ENCODE measurements around the gene RNF121. TPM values are rescaled to one million over a fixed set of nuclear protein-coding genes. Genes with fewer than 3 reads are reported as not detected.

RNF121 gene
- total RNA-seq, 2 donors from 2014 or later: 32.2 to 44.6 TPM

DNA sequence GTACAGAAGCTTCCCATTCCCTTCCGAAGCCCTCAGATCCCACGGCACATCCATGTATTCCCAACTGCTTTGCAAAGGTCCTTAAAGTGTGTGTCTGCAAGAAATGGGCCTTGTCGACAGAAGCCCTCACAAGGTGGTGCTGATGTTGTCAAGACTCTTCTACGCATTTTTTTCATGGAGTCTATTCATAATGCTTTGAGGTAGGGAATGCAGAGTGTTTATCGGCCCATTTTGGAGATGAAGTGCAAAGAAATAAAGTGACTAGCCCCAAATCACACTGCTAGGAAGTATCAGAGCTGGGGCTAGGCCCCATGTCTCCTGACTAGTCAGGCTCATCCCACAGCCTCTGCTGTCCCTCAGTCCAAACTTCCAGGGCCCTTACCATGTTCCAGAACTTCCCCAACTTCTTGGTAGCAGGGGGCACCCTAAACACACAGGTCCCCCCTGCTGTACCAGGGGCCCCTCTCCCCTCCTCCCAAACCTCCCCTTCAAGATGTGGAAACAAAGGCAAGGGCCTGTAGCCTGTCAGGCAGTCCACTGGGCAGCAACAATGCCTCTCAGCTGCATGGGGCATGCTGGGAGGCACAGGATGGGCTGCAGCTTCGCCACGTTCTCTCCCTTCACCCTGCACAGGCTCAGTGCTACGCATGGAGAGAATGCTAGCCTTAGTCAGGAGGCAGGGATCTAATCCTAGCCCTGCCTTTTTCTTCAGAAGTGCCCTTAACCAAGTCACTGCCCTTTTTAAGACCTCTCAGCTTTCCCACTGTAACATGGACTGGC lies 77.7 kb downstream of the RNF121 start:
- no peak for ATAC-seq
- DNase-seq (ENCODE audit: low spot score in 2 of 2): no peak
- Mint-ChIP-seq H3K27ac (peak overlapping the region; percentile 78 to 92), H3K9me3 (no peaks in the 10 kb centered on the region), H3K36me3 (peaks cover 0 to 21% of the 10 kb centered on the region in 2 donors)

- ATAC-seq (no peak), DNase-seq (ENCODE audit: low spot score in 2 of 2) (no peak)
- peak overlapping the region; percentile 78 to 92 for H3K27ac Mint-ChIP-seq
- H3K36me3 Mint-ChIP-seq: peaks cover 0 to 21% of the 10 kb centered on the region in 2 donors
- no peaks in the 10 kb centered on the region for H3K9me3 Mint-ChIP-seq
These were observed 78.2 kb downstream of the RNF121 start for GRCh38 chr11:72007089-72007476.

GRCh38 chr11:72007587-72007986 lies 78.7 kb downstream of the RNF121 start:
- ATAC-seq: no peak
- Mint-ChIP-seq H3K27ac (peak overlapping the region; percentile 85 to 92), H3K36me3 (peaks cover 0 to 21% of the 10 kb centered on the region in 2 donors), H3K9me3 (no peaks in the 10 kb centered on the region)
- DNase-seq (ENCODE audit: low spot score in 2 of 2): no peak

GRCh38 chr11:72008728-72009127 lies 79.9 kb downstream of the RNF121 start:
- H3K9me3 Mint-ChIP-seq: no peaks in the 10 kb centered on the region
- peaks cover 4 to 25% of the 10 kb centered on the region in 2 donors for H3K36me3 Mint-ChIP-seq
- H3K27ac Mint-ChIP-seq: peak overlapping the region; percentile 85 to 88
- DNase-seq (ENCODE audit: low spot score in 2 of 2): peak in 1 of 2 donors; percentile 44
- ATAC-seq: no peak

DNA sequence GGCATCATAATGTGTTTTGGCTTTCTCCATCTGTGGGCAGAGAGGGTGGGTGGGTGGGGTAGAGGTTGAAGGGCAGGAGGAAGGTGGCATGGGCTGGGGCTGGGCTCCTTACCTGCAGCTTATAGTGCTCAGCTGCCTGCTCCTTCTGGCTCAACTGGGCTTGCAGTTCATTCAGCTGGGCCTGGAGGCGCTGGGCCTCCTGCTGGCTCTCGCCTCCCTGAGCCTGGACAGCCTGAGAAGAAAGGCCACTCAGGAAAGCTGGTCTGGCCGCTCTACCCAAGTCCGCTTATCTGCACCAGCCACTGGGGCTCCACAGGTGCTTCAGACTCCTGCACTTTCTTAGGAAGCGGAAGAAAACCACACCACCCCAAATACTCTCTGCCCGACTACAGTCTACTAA lies 80.3 kb downstream of the RNF121 start:
- H3K27ac Mint-ChIP-seq: peak overlapping the region; percentile 57 to 85
- DNase-seq (ENCODE audit: low spot score in 2 of 2) (no peak), ATAC-seq (no peak)
- H3K9me3 Mint-ChIP-seq: no peaks in the 10 kb centered on the region
- H3K36me3 Mint-ChIP-seq: peaks cover 4 to 30% of the 10 kb centered on the region in 2 donors

GRCh38 chr11:72010529-72011233 lies 81.8 kb downstream of the RNF121 start:
- peak in 1 of 2 donors; percentile 46 for DNase-seq (ENCODE audit: low spot score in 2 of 2)
- Mint-ChIP-seq H3K9me3 (no peaks in the 10 kb centered on the region), H3K27ac (peak overlapping the region; percentile 85), H3K36me3 (peaks cover 18 to 41% of the 10 kb centered on the region in 2 donors)
- no peak for ATAC-seq

DNA sequence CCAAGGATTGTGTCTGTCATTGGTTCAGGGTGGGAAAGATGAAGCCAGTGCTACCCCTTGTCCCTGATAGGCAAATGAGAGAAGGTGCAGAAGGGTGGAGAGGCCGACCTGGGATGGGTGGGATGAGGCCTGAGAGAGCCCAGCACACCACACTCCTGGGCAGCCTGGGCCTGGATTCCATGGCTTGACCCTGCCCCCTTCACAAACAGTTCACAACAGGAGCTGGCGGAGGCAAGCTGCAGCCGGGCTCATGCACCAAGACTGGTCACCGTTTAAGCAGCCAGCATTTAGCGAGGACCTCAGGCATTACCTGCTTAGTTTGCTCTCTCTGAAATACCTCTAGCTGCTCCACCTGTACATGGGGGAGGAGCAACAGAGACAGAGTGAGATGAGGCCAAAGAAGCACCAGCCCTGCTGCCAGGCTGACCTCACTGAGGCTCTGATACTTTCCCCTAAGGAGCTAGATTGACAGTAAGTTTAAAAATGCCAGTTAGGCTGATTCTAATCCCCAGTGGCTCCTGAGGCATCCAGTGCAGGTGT lies 83.3 kb downstream of the RNF121 start:
- H3K27ac Mint-ChIP-seq: peak overlapping the region in 1 of 2 donors; percentile 80
- H3K36me3 Mint-ChIP-seq: peaks cover 24 to 33% of the 10 kb centered on the region in 2 donors
- DNase-seq (ENCODE audit: low spot score in 2 of 2) (peak in 1 of 2 donors; percentile 43), ATAC-seq (no peak)
- no peaks in the 10 kb centered on the region for H3K9me3 Mint-ChIP-seq

GRCh38 chr11:72012897-72013721 lies 84.3 kb downstream of the RNF121 start:
- Mint-ChIP-seq H3K27ac (peak overlapping the region; percentile 79 to 85), H3K36me3 (peaks cover 24 to 32% of the 10 kb centered on the region in 2 donors), H3K9me3 (no peaks in the 10 kb centered on the region)
- DNase-seq (ENCODE audit: low spot score in 2 of 2) (peak in 1 of 2 donors; percentile 30), ATAC-seq (no peak)

DNA sequence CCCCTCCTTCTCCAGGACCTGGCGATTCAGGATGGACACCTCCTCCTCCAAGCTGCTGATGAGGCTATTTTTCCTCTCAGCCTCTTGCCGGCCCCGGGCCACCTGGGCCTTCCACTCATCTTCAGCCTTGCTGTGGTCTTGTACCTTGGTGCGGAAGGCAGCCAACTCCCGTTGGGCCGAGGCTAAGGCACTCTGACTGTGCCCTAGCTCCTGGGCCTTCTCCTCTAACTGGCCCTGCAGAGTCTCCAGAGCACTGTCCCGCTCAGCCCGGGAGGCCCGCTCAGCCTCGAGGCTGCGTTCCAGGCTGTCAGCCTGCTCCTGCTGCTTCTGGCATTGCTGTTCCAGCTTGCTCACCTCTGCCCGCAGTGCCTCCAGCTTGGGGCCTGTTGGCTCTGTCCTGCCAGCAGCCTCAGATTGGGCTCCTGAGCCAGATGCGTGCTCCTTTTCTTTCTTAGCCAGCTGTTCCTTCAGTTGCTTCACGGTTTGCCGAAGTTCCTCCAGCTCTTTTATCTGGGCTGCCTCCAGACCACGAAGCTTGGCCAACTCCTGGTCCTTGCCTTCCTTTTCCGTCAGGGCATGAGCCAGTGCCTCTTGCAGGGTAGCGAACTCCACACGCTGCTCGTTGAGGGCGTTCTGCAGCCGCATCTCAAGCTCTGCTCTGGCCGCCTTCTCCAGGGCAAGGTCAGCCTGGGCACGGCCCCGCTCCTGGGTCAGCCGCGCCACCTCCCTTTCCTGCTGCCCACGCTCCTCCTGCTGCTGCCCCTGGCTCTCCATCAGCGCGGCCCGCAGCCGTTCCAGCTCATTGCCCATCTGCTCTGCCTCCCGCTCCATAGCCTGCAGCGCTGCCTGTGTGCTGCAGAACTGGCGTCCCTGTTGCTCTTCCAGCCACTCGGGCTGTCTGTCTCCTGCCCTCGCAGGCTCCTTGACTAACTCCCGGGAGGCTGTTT lies 85.2 kb downstream of the RNF121 start:
- DNase-seq (ENCODE audit: low spot score in 2 of 2) (peak in 1 of 2 donors; percentile 49), ATAC-seq (no peak)
- Mint-ChIP-seq H3K9me3 (no peaks in the 10 kb centered on the region), H3K27ac (peak overlapping the region; percentile 85 to 97), H3K36me3 (peaks cover 24 to 37% of the 10 kb centered on the region in 2 donors)

DNA sequence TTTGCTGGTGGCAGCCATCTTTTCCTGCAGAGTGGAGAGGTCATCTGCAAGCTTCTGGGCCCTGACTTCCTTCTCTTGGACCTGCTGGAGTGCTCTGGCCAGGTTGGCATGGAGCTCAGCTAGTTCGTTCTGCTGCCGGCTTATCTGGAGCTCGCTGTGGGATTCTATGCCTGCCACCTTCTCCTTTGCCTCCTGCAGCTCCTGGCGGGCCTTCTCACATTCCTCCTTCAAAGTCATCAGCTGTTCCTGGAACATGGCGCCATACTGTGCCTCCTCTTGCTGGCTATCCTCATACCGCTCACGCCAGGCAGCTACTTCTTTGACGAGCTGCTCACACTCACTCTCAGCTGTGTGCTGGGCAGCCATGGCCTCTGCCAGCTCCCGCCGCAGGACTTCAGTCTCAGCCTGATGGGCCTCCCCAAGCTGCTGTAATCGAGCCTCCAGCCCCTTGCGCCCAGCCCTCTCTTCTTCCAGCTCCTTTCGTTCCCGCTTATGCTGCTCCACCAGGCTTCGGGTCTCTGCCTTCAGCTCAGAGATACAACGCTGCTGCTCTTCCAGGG lies 86.0 kb downstream of the RNF121 start:
- no peaks in the 10 kb centered on the region for H3K9me3 Mint-ChIP-seq
- H3K27ac Mint-ChIP-seq: peak overlapping the region; percentile 85 to 97
- peaks cover 24 to 37% of the 10 kb centered on the region in 2 donors for H3K36me3 Mint-ChIP-seq
- DNase-seq (ENCODE audit: low spot score in 2 of 2) (peak in 1 of 2 donors; percentile 50), ATAC-seq (no peak)

DNA sequence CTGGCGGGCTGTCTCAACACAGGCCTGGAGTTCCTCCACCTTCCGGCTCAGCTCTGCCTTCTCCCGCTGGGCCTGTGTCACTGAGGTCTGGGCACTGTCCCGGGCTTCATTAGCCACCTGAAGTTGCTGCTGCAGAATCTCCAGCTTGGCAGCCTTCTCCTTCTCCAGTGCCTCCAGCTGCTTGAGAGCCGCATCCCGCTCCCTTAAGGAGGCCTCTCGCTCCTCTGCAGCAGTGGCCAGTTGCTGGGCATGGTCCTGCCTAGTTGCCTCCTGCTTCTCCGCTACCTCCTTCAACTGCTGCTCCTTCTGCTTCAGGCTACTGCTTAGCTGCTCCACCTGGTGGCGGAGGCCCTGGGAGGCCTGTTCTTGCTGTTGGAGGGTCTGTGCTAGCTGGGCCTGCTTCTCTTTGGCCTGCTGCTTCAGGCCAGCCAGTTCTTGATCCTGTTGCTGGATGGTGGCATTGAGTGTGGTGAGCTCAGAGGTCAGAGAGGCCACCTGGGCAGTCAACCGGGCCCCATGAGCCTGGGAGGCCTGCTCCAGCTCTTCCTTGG lies 86.7 kb downstream of the RNF121 start:
- DNase-seq (ENCODE audit: low spot score in 2 of 2): peak in 1 of 2 donors; percentile 52
- no peaks in the 10 kb centered on the region for H3K9me3 Mint-ChIP-seq
- peaks cover 24 to 37% of the 10 kb centered on the region in 2 donors for H3K36me3 Mint-ChIP-seq
- ATAC-seq: no peak
- peak overlapping the region; percentile 85 to 86 for H3K27ac Mint-ChIP-seq

- H3K36me3 Mint-ChIP-seq: peaks cover 24 to 37% of the 10 kb centered on the region in 2 donors
- DNase-seq (ENCODE audit: low spot score in 2 of 2) (no peak), ATAC-seq (no peak)
- H3K9me3 Mint-ChIP-seq: no peaks in the 10 kb centered on the region
- peak overlapping the region; percentile 73 to 75 for H3K27ac Mint-ChIP-seq
These were observed 89.3 kb downstream of the RNF121 start for GRCh38 chr11:72018171-72018570.

DNA sequence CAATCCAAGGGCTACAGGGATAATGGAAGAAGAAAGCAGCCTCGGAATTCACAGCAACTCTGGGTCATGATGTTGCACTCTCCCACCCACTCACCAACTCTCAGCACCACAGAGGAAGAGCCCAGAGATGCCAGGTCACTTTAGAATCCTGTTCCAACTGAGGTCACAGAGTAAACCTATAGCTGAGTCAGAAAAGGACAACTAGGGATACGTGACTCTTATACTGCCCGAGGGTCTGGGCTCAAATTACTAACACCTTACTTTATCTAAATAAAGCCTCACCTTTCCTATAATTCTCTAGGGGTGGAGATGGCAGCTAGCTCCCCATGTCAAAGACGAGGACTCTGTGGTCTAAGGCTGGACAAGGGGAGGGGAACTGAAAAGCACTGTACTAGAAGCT lies 94.5 kb downstream of the RNF121 start:
- H3K9me3 Mint-ChIP-seq: no peaks in the 10 kb centered on the region
- DNase-seq (ENCODE audit: low spot score in 2 of 2) (no peak), ATAC-seq (no peak)
- H3K36me3 Mint-ChIP-seq: peaks cover 0 to 2% of the 10 kb centered on the region in 2 donors
- H3K27ac Mint-ChIP-seq: peak overlapping the region; percentile 55 to 82

DNA sequence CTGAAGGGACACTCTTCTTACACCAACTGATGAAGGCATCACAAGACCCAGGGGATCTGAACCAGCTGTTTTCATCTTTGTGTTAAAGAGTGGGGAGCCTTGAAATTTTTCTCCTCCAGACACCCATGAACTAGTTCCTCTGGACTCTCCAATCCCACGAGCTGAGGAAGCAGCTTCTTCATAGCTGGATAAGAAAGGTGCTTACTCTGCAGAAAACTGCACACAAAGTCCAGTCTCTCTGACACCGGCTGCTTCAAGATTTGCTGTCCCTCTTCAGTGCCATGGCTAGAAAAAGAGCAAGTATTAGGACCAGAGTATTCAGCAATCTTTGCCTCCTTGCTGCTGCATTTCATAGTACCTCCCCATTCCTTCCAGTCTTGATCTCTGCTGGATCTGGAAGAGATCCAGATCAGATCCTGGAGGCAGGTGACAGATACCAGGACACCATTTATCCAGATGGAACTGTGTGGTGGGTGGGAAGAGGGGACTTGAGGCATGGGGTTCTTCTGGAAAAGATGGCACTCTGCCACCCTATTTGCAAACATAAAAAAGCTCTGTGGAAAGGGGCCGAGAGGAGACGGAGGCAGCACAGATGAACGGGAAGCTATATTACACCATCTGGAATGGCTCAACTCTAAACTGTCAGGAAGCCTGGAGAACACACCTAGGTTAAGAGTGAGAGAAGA lies 95.4 kb downstream of the RNF121 start:
- ATAC-seq: no peak
- no peaks in the 10 kb centered on the region for H3K36me3 Mint-ChIP-seq
- DNase-seq (ENCODE audit: low spot score in 2 of 2): no peak
- peak overlapping the region; percentile 82 to 87 for H3K27ac Mint-ChIP-seq
- H3K9me3 Mint-ChIP-seq: no peaks in the 10 kb centered on the region
